ENCODE data around the gene EXOC3L2.

GRCh38 chr19:45172173-45172572 is 73.0 kb downstream of the EXOC3L2 start:
- TF ChIP-seq POLR2A (IDR thresholded peaks at IDR 0.05; ENCODE audit: low read depth, low read length): no peak
- TF ChIP-seq, protein P1, sequence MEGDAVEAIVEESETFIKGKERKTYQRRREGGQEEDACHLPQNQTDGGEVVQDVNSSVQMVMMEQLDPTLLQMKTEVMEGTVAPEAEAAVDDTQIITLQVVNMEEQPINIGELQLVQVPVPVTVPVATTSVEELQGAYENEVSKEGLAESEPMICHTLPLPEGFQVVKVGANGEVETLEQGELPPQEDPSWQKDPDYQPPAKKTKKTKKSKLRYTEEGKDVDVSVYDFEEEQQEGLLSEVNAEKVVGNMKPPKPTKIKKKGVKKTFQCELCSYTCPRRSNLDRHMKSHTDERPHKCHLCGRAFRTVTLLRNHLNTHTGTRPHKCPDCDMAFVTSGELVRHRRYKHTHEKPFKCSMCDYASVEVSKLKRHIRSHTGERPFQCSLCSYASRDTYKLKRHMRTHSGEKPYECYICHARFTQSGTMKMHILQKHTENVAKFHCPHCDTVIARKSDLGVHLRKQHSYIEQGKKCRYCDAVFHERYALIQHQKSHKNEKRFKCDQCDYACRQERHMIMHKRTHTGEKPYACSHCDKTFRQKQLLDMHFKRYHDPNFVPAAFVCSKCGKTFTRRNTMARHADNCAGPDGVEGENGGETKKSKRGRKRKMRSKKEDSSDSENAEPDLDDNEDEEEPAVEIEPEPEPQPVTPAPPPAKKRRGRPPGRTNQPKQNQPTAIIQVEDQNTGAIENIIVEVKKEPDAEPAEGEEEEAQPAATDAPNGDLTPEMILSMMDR (IDR thresholded peaks at IDR 0.05; ENCODE audit: extremely low read depth in 1 of 2, insufficient read depth in 1 of 2, low read depth in 1 of 2, low read length in 2 of 2): no peak
- TF ChIP-seq MAX (IDR thresholded peaks at IDR 0.05; ENCODE audit: insufficient read depth, insufficient read length): no peak
